GM19240 (cell line): ENCODE data around the gene CHD8.
"Not testable (repeated sequence)": the region's sequence is repeated elsewhere in the genome, so short reads cannot be mapped to it uniquely, and the experiment has no call there.

Experiments used
- DNase-seq: peaks from one replicate; pipeline ENCODE4 v3.0.0; 2011; ENCODE audit warnings: low spot score; ENCODE audit not compliant: insufficient read length

Gene CHD8, protein sequence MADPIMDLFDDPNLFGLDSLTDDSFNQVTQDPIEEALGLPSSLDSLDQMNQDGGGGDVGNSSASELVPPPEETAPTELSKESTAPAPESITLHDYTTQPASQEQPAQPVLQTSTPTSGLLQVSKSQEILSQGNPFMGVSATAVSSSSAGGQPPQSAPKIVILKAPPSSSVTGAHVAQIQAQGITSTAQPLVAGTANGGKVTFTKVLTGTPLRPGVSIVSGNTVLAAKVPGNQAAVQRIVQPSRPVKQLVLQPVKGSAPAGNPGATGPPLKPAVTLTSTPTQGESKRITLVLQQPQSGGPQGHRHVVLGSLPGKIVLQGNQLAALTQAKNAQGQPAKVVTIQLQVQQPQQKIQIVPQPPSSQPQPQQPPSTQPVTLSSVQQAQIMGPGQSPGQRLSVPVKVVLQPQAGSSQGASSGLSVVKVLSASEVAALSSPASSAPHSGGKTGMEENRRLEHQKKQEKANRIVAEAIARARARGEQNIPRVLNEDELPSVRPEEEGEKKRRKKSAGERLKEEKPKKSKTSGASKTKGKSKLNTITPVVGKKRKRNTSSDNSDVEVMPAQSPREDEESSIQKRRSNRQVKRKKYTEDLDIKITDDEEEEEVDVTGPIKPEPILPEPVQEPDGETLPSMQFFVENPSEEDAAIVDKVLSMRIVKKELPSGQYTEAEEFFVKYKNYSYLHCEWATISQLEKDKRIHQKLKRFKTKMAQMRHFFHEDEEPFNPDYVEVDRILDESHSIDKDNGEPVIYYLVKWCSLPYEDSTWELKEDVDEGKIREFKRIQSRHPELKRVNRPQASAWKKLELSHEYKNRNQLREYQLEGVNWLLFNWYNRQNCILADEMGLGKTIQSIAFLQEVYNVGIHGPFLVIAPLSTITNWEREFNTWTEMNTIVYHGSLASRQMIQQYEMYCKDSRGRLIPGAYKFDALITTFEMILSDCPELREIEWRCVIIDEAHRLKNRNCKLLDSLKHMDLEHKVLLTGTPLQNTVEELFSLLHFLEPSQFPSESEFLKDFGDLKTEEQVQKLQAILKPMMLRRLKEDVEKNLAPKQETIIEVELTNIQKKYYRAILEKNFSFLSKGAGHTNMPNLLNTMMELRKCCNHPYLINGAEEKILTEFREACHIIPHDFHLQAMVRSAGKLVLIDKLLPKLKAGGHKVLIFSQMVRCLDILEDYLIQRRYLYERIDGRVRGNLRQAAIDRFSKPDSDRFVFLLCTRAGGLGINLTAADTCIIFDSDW (N-terminal part only)

DNA sequence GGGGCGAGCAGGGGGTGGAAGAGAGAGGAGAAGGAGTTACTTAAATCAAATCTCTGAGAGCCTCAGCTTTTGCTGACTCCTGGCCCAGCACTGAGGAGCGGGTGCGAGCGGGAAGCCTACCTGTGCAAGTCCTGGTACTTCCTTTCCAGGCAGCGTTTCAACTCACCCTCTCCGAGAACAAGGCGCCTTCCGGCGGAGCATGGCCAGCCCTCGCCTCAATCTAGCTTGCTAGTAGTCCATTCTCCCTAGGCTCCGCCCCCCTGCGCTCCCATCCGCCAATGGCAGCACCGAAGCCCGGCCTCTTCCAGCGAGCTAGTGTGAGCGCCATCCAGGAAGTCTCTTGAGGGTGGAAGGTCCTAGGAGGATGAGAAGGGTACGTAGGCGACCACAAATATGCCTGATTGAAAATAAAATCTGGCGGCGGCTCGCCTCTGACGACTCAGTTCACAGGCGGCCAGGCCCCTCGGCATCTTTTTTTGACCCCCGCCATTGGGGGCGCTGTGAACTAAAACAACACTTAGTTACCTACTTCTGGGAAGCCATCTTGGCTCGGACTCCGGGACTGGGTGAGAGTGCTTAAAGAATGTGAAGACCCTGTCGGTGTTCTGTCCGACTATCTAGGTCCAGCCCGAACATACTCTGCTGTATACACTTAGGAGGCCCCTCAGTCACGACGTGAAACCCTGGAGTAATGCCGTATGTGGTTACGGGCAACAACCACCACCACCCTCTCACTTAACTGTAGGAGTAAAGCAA, at the start of gene CHD8:
CHD8 (minus strand) TSS at position 212 of the 756 bp plus-strand sequence. CDS start 24,480 bp downstream, outside the sequence.
- DNase-seq = peak; percentile 96

DNA sequence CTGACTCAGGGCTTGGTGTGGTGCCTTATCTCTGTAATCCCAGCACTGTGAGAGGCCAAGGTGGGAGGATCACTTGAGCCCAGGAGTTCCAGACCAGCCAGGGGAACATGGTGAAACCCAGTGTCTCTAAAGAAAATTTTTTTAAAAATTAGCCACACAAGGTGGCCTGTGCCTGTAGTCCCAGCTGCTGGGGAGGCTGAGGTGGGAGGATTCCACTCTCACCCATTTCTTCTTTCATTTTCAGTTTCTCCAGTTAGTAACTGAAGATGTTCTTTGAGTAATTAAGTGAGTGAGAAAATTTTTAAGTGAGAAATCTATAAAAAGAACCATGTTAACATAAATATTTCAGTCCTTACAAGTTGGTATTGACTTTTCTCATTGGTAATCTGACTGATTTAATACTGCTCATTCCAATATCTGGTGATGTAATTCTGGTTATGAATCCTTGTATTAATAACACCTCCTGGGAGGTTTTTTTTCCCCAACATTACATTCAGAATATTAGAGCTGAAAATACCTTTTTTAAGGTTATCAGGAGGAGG, 49.2 kb upstream of the CHD8 start:
- DNase-seq = no peak

DNA sequence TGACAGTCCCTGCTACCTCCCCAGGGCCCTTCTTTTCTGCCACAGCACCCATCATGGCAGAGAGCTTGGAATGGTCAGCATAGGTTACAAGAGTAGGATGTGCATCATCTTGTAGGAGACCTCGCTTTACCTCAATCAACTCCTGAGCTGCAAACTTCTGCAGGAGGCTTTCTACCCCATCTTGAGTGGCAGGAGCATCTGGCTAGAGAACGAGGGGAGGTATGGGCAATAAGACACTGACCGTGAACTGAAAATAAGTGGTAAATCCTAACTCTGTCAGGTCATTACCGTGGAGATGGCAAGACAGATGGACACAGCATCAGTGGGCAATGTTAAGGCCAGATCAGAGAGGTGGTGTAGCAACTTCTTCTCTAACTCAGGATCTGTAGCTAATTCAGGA, 47.5 kb upstream of the CHD8 start:
- no peak for DNase-seq

DNA sequence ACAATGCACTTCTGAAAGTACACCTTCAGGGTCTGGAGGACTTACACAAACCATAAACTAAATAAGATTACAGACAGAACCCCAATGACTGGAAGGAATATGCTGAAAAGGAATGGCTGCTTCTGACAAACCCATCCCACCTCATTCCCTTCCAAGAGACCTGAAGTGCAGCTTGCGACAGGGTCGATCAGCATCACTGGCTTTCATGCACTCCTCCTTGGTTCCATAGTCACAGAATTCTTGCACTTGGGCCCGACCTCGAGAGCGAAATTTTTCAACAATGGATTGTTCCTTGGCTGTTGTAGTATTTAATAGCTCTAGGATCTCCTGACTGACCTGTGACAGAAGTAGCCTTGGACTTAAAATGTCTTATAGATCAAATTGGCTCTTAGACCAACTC, 45.6 kb upstream of the CHD8 start:
- no peak for DNase-seq

DNA sequence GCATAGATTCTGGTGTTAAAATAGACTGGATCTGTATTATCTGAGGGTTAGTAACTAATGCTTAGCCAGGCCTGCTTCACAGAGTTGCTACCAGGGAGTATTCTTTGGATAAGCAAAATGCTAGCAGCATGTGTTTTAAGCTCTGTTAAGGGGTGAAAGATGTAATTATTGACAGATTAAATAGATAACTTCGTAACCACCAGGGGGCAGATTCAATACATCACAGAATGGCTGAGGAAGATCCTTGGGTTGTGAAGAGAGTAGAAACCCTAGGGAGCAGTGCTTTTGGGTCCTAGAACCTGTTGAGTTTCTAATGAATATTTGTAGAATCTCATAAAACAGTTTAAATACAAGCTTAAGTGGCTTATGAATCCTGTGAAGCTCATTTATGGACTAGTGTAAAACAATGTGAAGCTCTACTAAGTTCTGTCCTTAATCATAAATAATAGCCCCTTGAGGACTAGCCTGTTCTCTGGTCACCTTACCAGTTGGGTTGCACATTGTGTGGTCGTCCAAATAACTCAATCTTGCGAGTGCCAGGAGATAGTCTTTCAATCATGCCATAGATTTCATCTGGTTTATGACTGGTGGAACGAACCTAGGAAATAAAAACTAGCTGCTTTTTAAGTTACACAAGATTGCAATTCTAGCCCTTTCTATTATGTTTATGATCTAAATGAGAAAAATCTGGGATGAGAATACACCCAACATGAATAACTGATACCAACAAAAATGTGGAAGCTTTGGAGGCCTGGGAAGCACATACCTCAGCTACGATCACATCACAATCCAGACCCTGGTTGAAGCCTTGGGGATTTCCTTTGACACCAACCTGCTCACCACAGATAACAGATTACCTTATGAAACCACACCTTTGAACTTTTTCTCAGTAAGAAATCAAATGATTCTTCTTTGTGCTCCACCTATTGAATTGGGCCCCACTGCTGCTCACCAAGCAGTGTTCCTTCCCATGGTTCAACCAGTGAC, 42.9 kb upstream of the CHD8 start:
- peak; percentile 9 for DNase-seq

DNA sequence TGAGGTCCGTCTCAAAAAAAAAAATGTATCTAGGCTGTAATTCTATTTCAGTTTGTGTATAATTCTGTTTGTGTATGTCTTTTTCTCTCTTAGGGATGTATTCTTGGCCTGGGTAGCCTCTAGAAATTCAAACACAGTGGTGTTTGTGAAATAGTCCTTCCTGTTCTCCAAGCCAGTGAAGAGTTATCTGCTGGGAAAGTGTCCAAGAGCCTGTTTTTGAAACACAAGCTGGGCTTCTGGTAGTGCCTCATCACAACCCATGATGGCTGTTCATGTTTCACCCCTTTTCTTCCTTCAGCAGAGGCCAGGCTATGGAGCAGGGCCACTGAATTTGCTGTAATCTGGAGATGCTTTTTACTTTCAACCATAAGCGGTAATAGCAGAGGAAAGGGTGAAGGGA, 40.5 kb upstream of the CHD8 start:
- DNase-seq = no peak

DNA sequence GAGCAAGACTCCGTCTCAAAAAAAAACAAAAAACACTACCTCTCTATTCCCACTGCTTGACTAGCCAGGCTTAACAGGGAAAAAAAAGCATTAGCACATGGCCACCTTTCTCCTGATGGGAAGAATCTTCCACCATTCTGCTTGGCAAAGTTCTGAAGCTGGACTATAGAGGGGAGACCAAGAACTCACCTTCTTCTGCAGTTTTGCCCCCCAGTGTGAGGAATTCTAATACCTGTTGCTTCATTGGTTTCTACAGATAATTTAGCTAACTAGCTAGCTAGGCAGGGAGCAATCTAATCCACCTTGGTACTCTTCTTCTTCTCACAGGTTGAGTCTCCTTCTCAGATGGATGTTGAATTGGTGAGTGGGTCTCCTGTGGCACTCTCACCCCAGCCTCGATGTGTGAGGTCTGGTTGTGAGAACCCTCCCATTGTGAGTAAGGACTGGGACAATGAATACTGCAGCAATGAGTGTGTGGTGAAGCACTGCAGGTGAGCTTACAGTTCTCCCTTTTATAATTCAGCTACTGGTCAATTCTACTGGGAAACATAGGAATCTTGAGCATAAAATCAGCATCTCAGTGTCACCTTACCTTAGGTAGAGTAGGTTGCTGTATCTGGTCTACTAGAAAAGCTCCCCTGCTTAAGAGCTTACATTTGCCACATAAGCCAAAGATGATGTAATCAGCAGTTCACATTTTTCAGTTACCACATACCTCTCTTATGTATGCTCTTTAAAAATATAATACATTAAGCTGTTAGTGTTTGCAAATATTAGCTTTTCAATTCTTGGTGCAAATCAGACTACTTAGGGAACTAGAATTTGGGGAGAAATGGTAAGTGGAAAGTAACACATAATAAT, 39.2 kb upstream of the CHD8 start:
- no peak for DNase-seq

DNA sequence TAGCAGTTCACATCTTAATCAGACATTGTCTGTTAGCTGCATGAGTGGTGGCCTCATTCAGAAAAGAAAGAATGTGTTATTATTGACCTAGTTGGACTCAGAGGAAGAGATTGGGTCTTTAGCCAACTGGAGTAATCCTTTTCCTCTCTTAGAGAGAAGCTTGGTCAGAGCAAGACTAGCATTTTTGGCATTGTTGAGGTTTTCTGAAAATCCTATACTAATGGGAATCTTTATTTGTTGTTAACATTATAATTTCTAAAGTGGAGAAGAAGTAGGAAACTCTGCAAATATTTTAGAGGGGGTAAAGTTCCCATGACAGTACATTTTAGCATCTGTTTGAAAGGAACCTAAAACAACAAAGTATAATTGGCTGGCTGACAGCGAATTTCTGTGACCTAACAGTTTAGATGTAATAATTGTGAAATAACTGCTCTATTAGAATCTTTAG, 30.7 kb upstream of the CHD8 start:
- no peak for DNase-seq

DNA sequence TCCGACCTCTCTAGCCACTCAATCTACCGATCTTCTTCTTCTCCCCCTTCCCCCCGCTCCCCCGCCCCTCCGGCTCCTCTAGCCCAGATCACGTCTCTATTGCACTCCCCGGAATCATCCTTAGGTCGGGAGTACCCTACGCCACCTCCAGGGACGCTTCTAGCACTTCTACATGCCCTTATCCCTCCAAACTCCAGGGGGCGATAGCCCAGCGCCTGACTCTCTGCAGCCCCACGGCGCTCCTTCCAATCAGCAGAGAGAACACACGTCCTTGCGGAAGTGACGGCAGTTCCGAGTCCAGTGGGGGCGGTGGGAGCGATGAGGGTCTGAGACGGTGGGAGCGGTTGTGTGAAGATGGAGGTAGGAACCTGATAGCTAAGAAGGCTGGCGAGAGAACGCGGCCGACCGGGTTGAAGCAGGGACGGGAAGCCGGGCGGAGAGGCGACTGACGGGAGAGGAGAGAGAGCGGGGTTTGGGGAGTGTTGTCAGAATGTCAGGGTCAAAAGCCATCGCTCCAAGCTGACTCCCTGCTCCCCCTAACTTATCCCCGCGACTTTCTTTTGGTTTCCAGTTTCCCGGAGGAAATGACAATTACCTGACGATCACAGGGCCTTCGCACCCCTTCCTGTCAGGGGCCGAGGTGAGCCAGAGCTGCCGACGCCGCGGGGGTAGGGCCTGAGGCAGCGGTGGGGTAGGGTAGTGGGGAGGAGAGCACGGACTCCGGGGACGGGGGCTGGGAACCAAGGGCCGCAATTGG, 21.2 kb upstream of the CHD8 start, which contains the start of the genes RAB2B and TOX4:
RAB2B (minus strand) TSS at position 35 of the 757 bp plus-strand sequence. CDS start 87 bp downstream, outside the sequence.
TOX4 (plus strand) TSS at position 271 of the 757 bp plus-strand sequence; CDS start at position 355, 84 bp downstream.
- peak; percentile 79 for DNase-seq

DNA sequence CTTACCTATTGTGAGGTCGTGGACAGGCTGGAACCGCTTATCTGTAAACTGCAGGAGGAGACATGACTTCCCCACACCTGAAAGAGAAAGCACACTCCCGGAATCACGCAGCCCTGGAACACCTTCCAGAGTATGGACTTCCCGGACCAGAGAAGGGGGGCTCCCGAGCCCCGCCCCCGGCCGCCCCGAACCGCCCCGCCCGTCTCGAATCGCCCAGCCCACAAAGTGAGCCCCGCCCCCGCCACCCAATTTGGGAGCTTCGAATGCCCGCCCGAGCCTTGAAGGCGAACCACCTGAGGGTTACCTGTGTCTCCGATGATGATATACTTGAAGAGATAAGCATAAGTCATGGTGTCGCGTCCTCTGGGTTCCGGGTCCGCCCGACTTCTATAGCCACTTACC, 20.6 kb upstream of the CHD8 start:
- peak; percentile 21 for DNase-seq

DNA sequence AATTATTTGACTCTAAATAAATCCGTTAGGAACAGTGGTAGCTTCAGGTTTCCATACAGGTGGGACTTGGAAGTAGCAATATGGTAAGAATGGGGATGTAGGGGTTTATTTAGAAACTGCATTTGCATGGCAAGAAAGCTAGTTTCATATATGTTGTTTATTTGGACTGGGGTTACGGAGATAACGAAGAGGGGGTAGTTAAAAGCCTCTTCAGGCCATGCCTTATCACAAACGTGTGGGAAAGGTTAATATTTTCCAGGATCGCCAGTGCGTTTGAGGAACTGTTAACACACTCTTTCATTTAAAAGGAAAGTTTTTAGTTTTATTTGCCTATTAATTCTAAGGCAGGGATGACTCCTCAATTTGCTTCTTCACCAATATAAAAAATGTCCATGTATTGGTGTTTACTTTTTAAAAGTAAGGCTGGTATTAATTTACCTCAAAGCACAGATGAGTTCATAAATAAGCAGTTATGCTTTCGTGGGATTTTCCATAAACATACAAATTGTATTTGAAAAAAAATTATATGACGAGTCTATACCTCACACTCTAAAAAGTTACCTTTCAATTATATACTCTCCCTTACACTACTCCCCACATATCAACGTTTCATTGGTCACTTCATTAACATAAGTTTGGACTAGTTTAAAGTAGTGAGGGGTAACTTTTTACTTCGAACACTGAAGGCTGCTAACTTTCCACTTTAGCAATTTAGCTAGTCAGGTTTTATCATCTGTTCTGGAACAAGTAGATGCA, 20.0 kb upstream of the CHD8 start:
- no peak for DNase-seq

DNA sequence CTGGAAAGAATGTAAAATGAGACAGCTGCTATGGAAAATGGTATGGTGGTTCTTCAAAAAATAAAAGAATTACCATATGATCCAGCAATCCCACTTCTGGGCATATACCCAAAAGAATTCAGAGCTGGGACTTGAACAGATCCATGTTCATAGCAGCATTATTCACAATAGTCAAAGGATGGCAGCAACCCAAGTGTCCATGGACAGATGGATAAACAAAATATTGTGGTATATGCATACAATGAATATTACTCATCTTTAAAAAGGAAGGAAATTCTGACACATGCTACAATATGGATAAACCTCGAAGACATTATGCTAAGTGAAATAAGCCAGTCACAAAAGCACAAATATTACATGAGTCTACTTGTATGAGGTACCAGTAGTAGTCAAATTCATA, 11.7 kb upstream of the CHD8 start:
- DNase-seq = no peak

DNA sequence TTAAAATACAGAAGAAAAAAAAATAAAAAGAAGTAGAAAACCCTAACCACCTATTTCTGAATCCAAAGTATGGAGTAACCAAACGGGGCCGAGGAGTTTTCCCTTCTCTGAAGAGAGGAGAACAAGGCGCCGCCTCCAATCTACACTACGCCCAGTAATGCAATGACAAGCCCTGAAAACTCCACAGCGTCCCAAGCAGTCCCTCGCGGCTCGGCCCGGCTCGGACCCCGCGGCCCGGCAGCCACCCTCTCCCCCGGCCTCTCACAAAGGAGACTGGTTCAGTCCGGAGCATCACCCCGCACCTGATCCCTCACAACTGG, 371 bp downstream of the CHD8 start:
- DNase-seq = peak; percentile 19

DNA sequence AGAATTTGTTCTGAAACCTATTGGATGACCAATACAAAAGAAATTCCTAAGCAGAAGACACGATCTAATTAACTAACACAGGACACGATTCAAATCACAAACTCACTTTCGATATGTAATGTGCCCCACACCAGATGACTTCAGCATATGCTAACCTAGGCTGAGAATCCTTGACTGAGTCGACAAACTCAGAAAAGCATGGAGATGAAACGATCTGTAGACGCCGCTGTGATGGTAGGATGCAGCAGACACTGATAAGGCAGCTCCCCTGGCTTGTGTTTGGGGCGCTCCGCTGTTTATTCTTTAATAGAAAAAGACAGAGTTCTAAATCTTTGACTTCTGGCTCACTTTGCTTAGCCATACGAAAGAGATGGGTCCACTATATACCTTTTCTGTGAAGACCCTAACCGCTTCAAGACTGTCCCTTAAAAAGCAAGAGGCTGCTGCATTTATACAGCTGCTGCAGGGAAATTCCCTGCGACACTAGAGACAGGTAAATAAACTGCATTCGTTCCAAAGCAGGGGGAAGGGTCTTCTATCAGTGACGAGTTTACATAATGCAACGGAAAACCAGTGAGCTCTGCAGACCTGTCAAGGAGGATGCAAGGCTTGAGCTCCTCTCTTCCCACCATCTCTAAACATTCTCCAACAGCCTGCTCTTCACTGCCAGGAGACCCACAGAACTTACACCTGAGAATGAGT, 929 bp downstream of the CHD8 start:
- DNase-seq = no peak

DNA sequence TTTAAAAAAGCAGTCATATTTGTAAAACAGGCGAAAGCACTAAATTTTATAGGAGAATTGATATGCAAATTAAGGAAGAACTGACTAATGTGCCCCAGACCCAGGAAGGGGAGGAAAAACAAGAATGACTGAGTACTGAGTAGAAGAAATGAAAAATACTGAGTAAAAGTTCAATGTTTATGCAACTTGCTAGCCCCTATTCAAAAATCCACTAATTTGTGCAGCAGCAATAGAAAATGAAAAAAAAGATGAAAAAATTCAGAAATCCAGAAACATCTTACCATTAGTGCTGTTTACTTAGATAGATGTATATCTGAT, 6.1 kb downstream of the CHD8 start:
- no peak for DNase-seq

DNA sequence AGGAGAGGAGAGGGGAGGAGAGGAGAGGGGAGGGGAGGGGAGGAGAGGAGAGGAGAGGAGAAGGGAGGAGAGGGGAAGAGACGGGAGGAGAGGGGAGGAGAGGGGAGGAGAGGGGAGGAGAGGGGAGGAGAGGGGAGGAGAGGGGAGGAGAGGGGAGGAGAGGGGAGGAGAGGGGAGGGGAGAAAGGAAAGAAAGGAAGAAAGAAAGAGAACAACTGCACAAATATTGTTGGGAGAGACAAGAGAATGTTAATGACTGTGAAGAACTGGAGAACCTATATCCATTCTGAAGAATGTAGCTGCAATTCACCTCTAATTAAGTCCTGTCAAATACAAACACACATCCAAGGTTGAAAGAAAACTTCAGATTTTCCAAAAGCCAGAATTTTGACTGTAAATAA, 13.3 kb downstream of the CHD8 start:
- not testable (repeated sequence) for DNase-seq
